Smooth muscle cell (in vitro differentiated cells): ENCODE results near the gene TTLL11. TPM values are rescaled to one million over a fixed set of nuclear protein-coding genes. Genes with fewer than 3 reads are reported as not detected.

Experiments
- DNase-seq: peaks from one replicate; lab custom pipeline; 2025; ENCODE audit not compliant: unreplicated experiment; lab: John Stamatoyannopoulos, UW
- H2AFZ ChIP-seq: fragments of 200-600 bp; sonication (generic); 2 replicates; pipeline ENCODE4 v1.6.0; 2016; ENCODE audit warnings: antibody characterized with exemption, low read depth, mild to moderate bottlenecking
- H3F3A ChIP-seq: fragments of 200-600 bp; sonication (generic); 2 replicates; pipeline ENCODE4 v1.6.0; 2017; ENCODE audit warnings: antibody characterized with exemption, low read depth
- H3K27ac ChIP-seq: fragments of 200-600 bp; sonication (generic); 2 replicates; pipeline ENCODE4 v1.5.1; 2016; ENCODE audit warnings: low read depth, mild to moderate bottlenecking
- H3K27me3 ChIP-seq: fragments of 200-600 bp; sonication (generic); 2 replicates; pipeline ENCODE4 v1.6.1; 2016; ENCODE audit warnings: low read depth, mild to moderate bottlenecking
- H3K36me3 ChIP-seq: fragments of 200-600 bp; sonication (generic); 2 replicates; pipeline ENCODE4 v1.5.1; 2016; ENCODE audit warnings: low read depth
- H3K4me1 ChIP-seq: fragments of 200-600 bp; sonication (generic); 2 replicates; pipeline ENCODE4 v1.5.1; 2016; ENCODE audit warnings: low read depth
- H3K4me2 ChIP-seq: fragments of 200-600 bp; sonication (generic); 2 replicates; pipeline ENCODE4 v1.6.0; 2016; ENCODE audit warnings: mild to moderate bottlenecking
- H3K4me3 ChIP-seq: fragments of 200-600 bp; sonication (generic); 2 replicates; pipeline ENCODE4 v1.5.1; 2016; ENCODE audit warnings: mild to moderate bottlenecking
- H3K79me2 ChIP-seq: fragments of 200-600 bp; sonication (generic); 2 replicates; pipeline ENCODE4 v1.6.0; 2016; ENCODE audit warnings: low read depth, mild to moderate bottlenecking
- H3K9ac ChIP-seq: fragments of 200-600 bp; sonication (generic); 2 replicates; pipeline ENCODE4 v1.6.0; 2016; ENCODE audit warnings: low read depth
- H3K9me3 ChIP-seq: fragments of 200-600 bp; sonication (generic); replicated peaks from 2 replicates; pipeline ENCODE4 v1.5.1; 2016; ENCODE audit warnings: low read depth
- H4K20me1 ChIP-seq: fragments of 200-600 bp; sonication (generic); 2 replicates; pipeline ENCODE4 v1.6.0; 2016; ENCODE audit warnings: low read depth
- WGBS: methylation state at CpG from one replicate; pipeline ENCODE4 v1.1.7; 2016; ENCODE audit warnings: low lambda C conversion rate; 5-methylcytosine and 5-hydroxymethylcytosine counted together
- polyA plus RNA-seq: library from polyadenylated mRNA; unstranded; fragments of >200 nt; fragmentation: Nextera tagmentation; extraction: Ambion mirVana; gene quantifications from 2 replicates; pipeline ENCODE4 v1.2.1, GENCODE V29; 2016
- total RNA-seq: library from RNA; depleted of rRNA; stranded (reverse); fragments of >200 nt; gene quantifications from 2 replicates; pipeline ENCODE4 v1.2.3, GENCODE V29; 2014
- TF ChIP-seq, protein P1 (sequence below): fragments of 200-600 bp; sonication (generic); IDR thresholded peaks from 2 replicates; pipeline ENCODE4 v1.5.1; 2017; ENCODE audit warnings: borderline replicate concordance, mild to moderate bottlenecking, antibody characterized with exemption; ENCODE audit not compliant: insufficient read depth, poor library complexity, severe bottlenecking

Gene TTLL11
- total and polyA plus RNA-seq, 2 experiments from 2014 or later = 2.6 to 3.7 TPM

DNA sequence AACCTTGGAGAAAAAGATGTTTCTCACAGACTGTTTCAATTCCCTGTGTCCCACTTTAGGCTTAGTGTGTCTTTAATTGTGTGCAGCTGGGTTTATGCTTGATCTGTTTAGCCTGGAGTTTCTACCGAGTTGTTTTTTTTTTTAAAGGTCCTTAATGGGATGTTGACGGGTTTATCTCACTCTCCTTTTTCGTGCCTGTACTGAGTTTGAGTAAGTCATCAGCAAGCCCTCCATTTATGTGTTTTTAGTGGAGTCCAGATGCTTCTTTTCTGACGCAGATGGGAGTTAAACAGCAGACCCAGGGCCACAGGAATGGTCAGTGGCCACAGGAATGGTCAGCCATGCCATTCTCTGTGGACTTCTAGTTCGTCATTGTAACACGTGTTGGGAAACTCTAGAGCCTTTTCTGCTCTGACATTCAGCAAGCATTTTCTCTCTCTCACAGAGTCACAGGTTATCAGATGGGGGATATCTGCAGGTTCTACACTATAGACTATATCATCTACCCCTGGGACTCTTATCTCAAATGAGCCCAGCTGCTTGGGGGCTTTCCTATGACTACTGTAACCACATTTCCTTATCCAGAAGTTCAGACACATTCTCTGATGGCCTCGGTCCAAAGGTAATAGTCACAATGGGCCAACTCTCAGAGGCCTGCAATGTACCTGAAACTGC is 190.5 kb downstream of the TTLL11 start:
- no peak overlapping the region for H2AFZ ChIP-seq
- H3K4me2 ChIP-seq = peak overlapping the region; percentile 72
- peak overlapping the region; percentile 89 for H3K27ac ChIP-seq
- H3K36me3 ChIP-seq = no peaks in the 10 kb centered on the region
- H3K79me2 ChIP-seq = no peaks in the 10 kb centered on the region
- H3F3A ChIP-seq = peaks cover 16% of the 10 kb centered on the region
- 11% methylated on average over 7 of the region's 7 CpGs for WGBS
- H3K9ac ChIP-seq = peak overlapping the region; percentile 69
- H3K4me3 ChIP-seq = no peak overlapping the region
- DNase-seq = peak; percentile 25
- H3K27me3 ChIP-seq = no peaks in the 10 kb centered on the region
- H3K9me3 ChIP-seq = no peaks in the 10 kb centered on the region
- no peaks in the 10 kb centered on the region for H4K20me1 ChIP-seq
- TF ChIP-seq, protein P1, sequence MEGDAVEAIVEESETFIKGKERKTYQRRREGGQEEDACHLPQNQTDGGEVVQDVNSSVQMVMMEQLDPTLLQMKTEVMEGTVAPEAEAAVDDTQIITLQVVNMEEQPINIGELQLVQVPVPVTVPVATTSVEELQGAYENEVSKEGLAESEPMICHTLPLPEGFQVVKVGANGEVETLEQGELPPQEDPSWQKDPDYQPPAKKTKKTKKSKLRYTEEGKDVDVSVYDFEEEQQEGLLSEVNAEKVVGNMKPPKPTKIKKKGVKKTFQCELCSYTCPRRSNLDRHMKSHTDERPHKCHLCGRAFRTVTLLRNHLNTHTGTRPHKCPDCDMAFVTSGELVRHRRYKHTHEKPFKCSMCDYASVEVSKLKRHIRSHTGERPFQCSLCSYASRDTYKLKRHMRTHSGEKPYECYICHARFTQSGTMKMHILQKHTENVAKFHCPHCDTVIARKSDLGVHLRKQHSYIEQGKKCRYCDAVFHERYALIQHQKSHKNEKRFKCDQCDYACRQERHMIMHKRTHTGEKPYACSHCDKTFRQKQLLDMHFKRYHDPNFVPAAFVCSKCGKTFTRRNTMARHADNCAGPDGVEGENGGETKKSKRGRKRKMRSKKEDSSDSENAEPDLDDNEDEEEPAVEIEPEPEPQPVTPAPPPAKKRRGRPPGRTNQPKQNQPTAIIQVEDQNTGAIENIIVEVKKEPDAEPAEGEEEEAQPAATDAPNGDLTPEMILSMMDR = no peak
- peaks cover 9% of the 10 kb centered on the region for H3K4me1 ChIP-seq

DNA sequence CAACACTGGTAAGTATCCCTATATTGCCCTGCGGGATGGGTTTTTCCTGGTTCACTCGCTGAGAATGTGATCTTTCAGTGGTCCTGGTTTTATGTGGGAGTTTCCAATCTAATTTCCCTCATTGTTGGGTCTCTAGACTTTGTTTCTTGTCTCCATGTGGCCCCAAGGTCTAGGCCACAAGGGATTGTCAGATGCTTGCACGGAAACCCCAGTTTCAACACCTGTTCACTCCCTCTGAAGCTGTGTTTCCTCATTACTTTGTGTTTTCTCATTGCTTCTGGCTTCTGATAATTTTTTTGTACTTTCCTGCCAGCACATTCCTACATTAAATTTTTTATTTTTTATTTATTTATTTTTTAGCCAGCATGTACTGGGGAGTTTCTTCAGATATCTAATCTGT is 191.5 kb downstream of the TTLL11 start:
- Histone ChIP-seq H4K20me1 (no peaks in the 10 kb centered on the region), H3K9ac (peak overlapping the region; percentile 26), H3K4me2 (peak overlapping the region; percentile 72), H3K79me2 (no peaks in the 10 kb centered on the region), H3K4me3 (no peak overlapping the region), H2AFZ (no peak overlapping the region), H3K27me3 (no peaks in the 10 kb centered on the region), H3K9me3 (no peaks in the 10 kb centered on the region), H3K36me3 (no peaks in the 10 kb centered on the region), H3F3A (peaks cover 16% of the 10 kb centered on the region), H3K27ac (peak overlapping the region; percentile 89), H3K4me1 (peaks cover 9% of the 10 kb centered on the region)
- TF ChIP-seq, protein P1 = no peak
- WGBS = 73% methylated on average over 3 of the region's 3 CpGs
- DNase-seq = no peak

DNA sequence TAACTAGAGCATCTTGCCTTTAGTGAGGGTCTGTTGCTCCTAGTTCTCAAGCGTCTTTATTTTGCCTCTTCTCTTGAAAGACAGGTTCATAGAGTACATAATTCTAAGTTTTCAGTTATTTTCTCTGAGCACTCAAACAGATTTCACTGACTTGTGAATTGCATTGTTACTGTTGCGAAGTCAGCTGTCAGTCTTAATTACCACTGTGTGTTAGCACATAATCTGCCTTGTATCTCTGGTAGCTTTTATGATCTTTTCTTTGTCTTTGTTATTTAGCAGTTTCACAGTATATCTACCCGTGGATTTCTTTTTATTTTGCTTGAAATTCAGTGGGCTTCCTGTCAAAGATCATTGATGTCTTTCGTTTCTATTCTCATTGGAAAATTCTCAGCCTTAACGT is 192.9 kb downstream of the TTLL11 start:
- H3F3A ChIP-seq = peaks cover 16% of the 10 kb centered on the region
- H4K20me1 ChIP-seq = no peaks in the 10 kb centered on the region
- no peak overlapping the region for H3K9ac ChIP-seq
- no peak overlapping the region for H2AFZ ChIP-seq
- no peaks in the 10 kb centered on the region for H3K27me3 ChIP-seq
- H3K79me2 ChIP-seq = no peaks in the 10 kb centered on the region
- no peak overlapping the region for H3K4me2 ChIP-seq
- no peak overlapping the region for H3K4me3 ChIP-seq
- DNase-seq = no peak
- H3K4me1 ChIP-seq = peaks cover 9% of the 10 kb centered on the region
- no peaks in the 10 kb centered on the region for H3K9me3 ChIP-seq
- 83% methylated on average over 5 of the region's 5 CpGs for WGBS
- H3K36me3 ChIP-seq = no peaks in the 10 kb centered on the region
- TF ChIP-seq, protein P1 = no peak
- H3K27ac ChIP-seq = no peak overlapping the region

DNA sequence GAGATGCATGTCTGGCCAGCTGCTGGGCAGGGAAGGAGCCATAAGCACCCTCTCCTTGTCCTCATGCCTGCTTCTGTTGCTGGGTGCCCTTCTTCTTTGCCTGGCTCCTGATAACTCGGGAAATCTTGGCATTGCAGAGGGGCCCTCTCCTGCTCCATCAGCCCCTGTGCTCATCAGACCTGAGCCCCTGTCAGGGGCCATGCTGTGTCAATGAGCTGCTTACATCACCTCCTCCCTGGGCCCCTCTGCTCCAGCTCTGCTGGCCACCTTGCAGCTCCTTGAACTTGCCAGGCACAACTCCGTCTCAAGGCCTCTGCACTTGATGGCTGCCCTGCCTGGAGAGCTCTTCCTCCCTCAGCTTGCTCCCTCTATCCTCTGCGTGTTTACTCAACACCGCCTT is 194.3 kb downstream of the TTLL11 start:
- Histone ChIP-seq H2AFZ (no peak overlapping the region), H3K4me3 (no peak overlapping the region), H4K20me1 (no peaks in the 10 kb centered on the region), H3F3A (peaks cover 16% of the 10 kb centered on the region), H3K4me1 (peaks cover 9% of the 10 kb centered on the region), H3K9me3 (no peaks in the 10 kb centered on the region), H3K4me2 (no peak overlapping the region), H3K27me3 (no peaks in the 10 kb centered on the region), H3K79me2 (no peaks in the 10 kb centered on the region), H3K9ac (no peak overlapping the region), H3K27ac (no peak overlapping the region), H3K36me3 (no peaks in the 10 kb centered on the region)
- 90% methylated on average over 4 of the region's 4 CpGs for WGBS
- TF ChIP-seq, protein P1 = no peak
- no peak for DNase-seq
